Sigmoid colon (tissue), 7 donors: ENCODE measurements around the gene ABHD15. TPM values are rescaled to one million over a fixed set of nuclear protein-coding genes. Genes with fewer than 3 reads are reported as not detected.

Experiments used
- DNase-seq: peaks from one replicate; pipeline ENCODE4 v3.0.0-alpha.2; 2019
- H3K27ac ChIP-seq, 4 donors: fragments of 200-600 bp; sonication (generic); one replicate each; pipeline ENCODE4 v1.5.1; 2016 to 2019; ENCODE audit warnings: mild to moderate bottlenecking in 1 of 4
- H3K27me3 ChIP-seq, 3 donors: fragments of 200-600 bp; sonication (generic); one replicate each; pipeline ENCODE4 v1.5.1; 2019; ENCODE audit warnings: mild to moderate bottlenecking in 1 of 3
- H3K36me3 ChIP-seq, 4 donors: fragments of 200-600 bp; sonication (generic); one replicate each; pipeline ENCODE4 v1.5.1; 2016 to 2019
- H3K4me1 ChIP-seq, 4 donors: fragments of 200-600 bp; sonication (generic); one replicate each; pipeline ENCODE4 v1.5.1; 2017 to 2019
- H3K4me3 ChIP-seq, 4 donors: fragments of 200-600 bp; sonication (generic); one replicate each; pipeline ENCODE4 v1.5.1; 2017 to 2019; ENCODE audit warnings: mild to moderate bottlenecking in 2 of 4, moderate library complexity in 1 of 4
- H3K9me3 ChIP-seq, 4 donors: fragments of 200-600 bp in 3 of 4; sonication (generic) in 3 of 4; one replicate each; pipeline versions ENCODE4 v1.5.1 to v1.6.1; 2013 to 2019
- EP300 ChIP-seq, 4 donors: sonication (generic); formaldehyde crosslinking; IDR thresholded peaks; one replicate each; pipeline ENCODE4 v1.6.1; 2017; ENCODE audit warnings: antibody characterized with exemption in 4 of 4
- POLR2A ChIP-seq, 2 donors: fragments of 450-650 bp; IDR thresholded peaks; one replicate each; pipeline ENCODE4 v1.6.1; 2016; ENCODE audit warnings: antibody characterized with exemption in 2 of 2, mild to moderate bottlenecking in 2 of 2, moderate library complexity in 2 of 2
- POLR2AphosphoS5 ChIP-seq, 4 donors: sonication (generic); formaldehyde crosslinking; IDR thresholded peaks; one replicate each; pipeline ENCODE4 v1.6.1; 2017; ENCODE audit warnings: antibody characterized with exemption in 4 of 4
- WGBS, 2 donors: extraction: QIAGEN DNeasy Blood & Tissue Kit; methylation state at CpG; one replicate each; pipeline ENCODE4 v1.1.7; 2013; 5-methylcytosine and 5-hydroxymethylcytosine counted together
- intact Hi-C: fragments of 100-400 bp; cut with DNase I; formaldehyde crosslinking; loops from one replicate; pipeline ENCODE4 v1.15.1; 2023
- polyA plus RNA-seq, 3 donors: library from polyadenylated mRNA; stranded (reverse); fragments of 200-250 nt; gene quantifications; one replicate each; pipeline ENCODE4 v1.2.3, GENCODE V29; 2013
- total RNA-seq, 4 donors: library from RNA; depleted of rRNA; stranded (reverse); fragments of >200 nt; gene quantifications; one replicate each; pipeline ENCODE4 v1.1.0, GENCODE V29; 2016
- TF ChIP-seq, protein P1 (sequence below), 4 experiments: fragments of 450-650 bp in 3 of 4; fragments of 200-600 bp in 1 of 4; IDR thresholded peaks; one replicate each; pipeline ENCODE4 v1.5.1; 2016 to 2019; ENCODE audit warnings: antibody characterized with exemption in 4 of 4, mild to moderate bottlenecking in 3 of 4, moderate library complexity in 2 of 4
- donor health status: healthy with polysubstance abuse.
- donor health status: Bipolar disorder and iron deficiency.
- donor health status: healthy.

ABHD15 gene
- total and polyA plus RNA-seq, 7 donors, result 4.1 to 10.8 (median 5.4) TPM

DNA sequence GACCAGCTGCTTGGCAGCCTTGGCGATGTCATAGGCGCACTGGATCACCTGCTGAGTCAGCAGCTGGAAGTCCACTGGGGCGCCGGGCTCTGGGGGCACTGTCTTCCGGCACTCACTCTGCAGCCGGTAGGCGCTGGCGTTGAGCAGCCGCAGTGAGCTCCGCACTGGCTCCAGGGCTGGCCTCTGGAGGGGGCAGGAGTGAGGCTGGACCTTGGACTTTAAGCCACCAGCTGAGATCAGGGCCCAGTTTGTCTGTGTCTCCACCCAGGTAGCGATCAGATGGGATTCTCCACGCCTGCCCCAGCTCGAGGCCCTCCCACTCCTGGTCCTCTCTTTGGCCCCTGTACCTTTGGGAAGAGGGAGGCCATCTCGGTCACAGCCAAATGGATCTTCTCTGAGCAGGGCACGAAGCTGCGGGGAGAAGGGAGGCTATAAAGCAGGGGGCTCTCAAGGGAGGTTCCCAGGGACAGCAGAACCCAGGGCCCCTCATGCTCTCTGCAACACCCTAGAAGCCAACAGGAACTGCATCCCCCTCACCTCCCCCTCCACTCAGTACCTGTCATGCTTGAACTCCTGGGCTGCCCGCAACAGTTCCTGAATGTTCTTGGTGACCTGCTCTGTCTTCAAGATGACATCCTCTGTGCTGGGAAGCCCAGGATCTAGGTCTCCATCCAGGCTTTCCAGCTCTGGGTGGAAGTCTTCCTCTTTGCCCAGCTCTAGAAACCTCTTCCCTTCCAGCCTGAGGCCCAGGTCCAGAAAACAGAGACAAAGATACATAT, 8.1 kb upstream of the ABHD15 start:
- TF ChIP-seq, protein P1, sequence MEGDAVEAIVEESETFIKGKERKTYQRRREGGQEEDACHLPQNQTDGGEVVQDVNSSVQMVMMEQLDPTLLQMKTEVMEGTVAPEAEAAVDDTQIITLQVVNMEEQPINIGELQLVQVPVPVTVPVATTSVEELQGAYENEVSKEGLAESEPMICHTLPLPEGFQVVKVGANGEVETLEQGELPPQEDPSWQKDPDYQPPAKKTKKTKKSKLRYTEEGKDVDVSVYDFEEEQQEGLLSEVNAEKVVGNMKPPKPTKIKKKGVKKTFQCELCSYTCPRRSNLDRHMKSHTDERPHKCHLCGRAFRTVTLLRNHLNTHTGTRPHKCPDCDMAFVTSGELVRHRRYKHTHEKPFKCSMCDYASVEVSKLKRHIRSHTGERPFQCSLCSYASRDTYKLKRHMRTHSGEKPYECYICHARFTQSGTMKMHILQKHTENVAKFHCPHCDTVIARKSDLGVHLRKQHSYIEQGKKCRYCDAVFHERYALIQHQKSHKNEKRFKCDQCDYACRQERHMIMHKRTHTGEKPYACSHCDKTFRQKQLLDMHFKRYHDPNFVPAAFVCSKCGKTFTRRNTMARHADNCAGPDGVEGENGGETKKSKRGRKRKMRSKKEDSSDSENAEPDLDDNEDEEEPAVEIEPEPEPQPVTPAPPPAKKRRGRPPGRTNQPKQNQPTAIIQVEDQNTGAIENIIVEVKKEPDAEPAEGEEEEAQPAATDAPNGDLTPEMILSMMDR (IDR thresholded peaks at IDR 0.05), result no peak
- TF ChIP-seq POLR2AphosphoS5 (IDR thresholded peaks at IDR 0.05), result no peak
- TF ChIP-seq EP300 (IDR thresholded peaks at IDR 0.05), result no peak
- no peak for TF ChIP-seq POLR2A (IDR thresholded peaks at IDR 0.05)
- H3K36me3 ChIP-seq, result peaks cover 21 to 51% (median 28%) of the 10 kb centered on the region in 4 donors
- WGBS, 2 donors, result 24 to 73% methylated on average over 17 of the region's 17 CpGs
- H3K27me3 ChIP-seq, result no peaks in the 10 kb centered on the region
- peak; percentile 58 for DNase-seq
- H3K4me1 ChIP-seq, result peaks cover 0 to 40% (median 32%) of the 10 kb centered on the region in 4 donors
- intact Hi-C loops, result loop anchor here (2.0 kb wide), 1 partner anchor 14 kb away; the partner anchor contains the start of gene GIT1
- no peak overlapping the region for H3K27ac ChIP-seq
- H3K9me3 ChIP-seq, result no peaks in the 10 kb centered on the region
- no peak overlapping the region for H3K4me3 ChIP-seq

DNA sequence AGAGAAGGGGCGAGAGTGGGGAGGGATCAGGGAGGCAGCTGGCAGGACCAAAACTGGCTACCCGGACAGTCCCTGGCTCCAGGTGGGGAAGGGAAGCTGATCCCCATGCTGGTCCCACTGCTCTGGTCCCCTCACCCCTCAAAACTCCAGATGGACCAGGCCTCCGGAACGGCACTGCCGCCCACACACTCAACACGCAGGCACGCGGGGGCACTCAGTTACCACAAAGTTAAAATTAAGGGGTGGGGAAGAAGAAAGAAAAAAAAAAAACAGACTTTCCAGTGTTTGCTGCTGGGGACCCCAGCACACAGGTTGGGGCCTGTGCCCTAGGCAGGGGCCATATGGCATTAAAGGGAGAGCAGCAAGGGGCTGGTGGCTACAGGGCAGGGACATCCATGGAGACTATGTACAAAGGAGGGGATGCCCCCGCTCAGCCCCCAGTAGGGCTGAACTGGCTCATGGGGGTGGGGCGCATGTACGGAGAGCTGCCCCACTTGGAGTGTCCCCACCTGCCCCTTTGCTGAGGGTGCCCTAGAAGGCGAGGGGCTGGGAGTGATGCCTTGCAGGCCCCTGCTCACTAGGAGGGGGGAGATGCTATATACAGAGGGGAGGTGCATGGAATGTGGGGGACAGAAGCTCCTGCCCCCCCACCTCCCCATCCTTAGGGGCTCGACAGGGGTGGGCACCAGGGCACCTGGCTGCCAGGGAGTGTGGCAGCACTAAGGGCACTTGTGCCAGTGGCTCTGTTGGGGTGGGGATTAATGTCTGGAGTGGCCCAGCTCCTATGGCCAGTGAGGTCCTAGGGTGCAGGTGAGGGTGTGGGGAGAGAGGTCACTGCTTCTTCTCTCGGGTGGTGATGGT, 7.3 kb upstream of the ABHD15 start:
- Histone ChIP-seq H3K4me1 (peaks cover 0 to 48% (median 39%) of the 10 kb centered on the region in 4 donors), H3K4me3 (no peak overlapping the region), H3K36me3 (peaks cover 21 to 51% (median 28%) of the 10 kb centered on the region in 4 donors), H3K9me3 (no peaks in the 10 kb centered on the region), H3K27me3 (no peaks in the 10 kb centered on the region), H3K27ac (no peak overlapping the region)
- TF ChIP-seq, protein P1 (IDR thresholded peaks at IDR 0.05), result no peak
- 81 to 87% methylated on average over 14 of the region's 14 CpGs for WGBS, 2 donors
- intact Hi-C loops, result loop anchor here (2.0 kb wide), 1 partner anchor 15 kb away; the partner anchor contains the start of gene GIT1
- peak; percentile 64 for DNase-seq

DNA sequence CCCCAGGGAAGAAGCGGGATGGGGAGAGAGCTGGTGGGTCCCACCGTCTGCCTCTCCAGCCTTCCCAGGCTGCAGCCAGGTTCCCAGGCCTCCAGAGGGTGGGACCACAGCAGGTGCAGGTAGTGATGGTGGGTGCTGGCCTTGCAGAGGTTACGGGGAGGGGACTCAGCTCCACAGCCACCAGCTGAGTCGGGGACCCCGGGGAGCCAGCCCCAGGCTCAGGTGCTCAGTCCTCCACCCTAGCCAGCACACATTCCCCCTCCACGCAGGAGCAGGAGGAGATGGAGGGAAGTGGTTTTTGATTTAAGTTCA, 6.7 kb upstream of the ABHD15 start:
- TF ChIP-seq POLR2A (IDR thresholded peaks at IDR 0.05), result no peak
- no peak for TF ChIP-seq POLR2AphosphoS5 (IDR thresholded peaks at IDR 0.05)
- TF ChIP-seq EP300 (IDR thresholded peaks at IDR 0.05), result no peak
- TF ChIP-seq, protein P1 (IDR thresholded peaks at IDR 0.05), result no peak
- intact Hi-C loops, result no loop called here
- Histone ChIP-seq H3K4me1 (peaks cover 0 to 52% (median 42%) of the 10 kb centered on the region in 4 donors), H3K27ac (no peak overlapping the region), H3K36me3 (peaks cover 21 to 51% (median 28%) of the 10 kb centered on the region in 4 donors), H3K27me3 (no peaks in the 10 kb centered on the region), H3K9me3 (no peaks in the 10 kb centered on the region), H3K4me3 (no peak overlapping the region)
- peak; percentile 64 for DNase-seq
- 89 to 91% methylated on average over 6 of the region's 6 CpGs for WGBS, 2 donors

DNA sequence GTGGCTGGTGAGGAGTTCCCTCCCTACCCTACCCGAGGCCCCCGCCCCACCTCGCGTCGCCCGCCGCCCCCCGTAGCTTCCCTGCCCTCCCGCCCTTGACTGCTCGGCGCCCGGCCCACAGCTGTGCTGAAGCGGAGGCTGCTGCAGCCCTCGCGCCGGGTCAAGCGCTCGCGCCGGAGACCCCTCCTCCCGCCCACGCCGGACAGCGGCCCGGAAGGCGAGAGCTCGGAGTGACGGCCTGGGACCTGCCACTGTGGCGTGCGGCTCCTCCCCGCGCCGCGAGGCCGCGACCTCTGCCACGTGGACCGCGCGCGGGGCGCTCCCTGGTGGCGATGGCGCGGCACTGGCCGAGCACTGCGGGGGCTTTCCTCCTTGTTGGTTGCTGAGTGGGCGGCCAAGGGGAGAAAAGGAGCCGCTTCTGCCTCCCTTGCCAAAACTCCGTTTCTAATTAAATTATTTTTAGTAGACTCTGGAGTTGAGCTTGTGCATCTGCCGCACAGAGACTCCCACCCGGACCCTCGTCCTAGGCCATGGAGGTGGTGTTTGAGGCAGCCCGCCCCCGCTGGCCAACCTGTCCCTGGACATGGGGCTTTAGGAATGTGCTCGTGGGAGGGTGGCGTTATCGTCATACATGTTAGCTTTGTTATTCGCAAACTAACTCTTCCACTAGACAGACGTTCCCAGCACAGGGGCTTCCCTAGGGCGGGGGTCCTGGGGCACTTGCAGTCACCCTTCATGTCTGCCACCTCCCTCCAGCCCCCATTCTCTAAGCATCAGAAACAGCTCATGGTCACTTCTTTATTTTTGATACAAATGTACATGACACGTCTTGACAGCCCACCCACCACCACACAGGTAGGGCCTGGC, 6.1 kb upstream of the ABHD15 start:
- H3K4me1 ChIP-seq, result peaks cover 0 to 50% (median 37%) of the 10 kb centered on the region in 4 donors
- DNase-seq, result peak; percentile 74

More for the DNA sequence above, 6.1 kb upstream of the ABHD15 start:
- WGBS, 2 donors, result 56 to 82% methylated on average over 62 of the region's 62 CpGs
- Histone ChIP-seq H3K4me3 (peak overlapping the region; percentile 5 to 48 (median 43)), H3K9me3 (no peaks in the 10 kb centered on the region), H3K27me3 (no peaks in the 10 kb centered on the region), H3K36me3 (peaks cover 21 to 47% (median 28%) of the 10 kb centered on the region in 4 donors), H3K27ac (peak overlapping the region; percentile 40 to 60 (median 54))
- TF ChIP-seq POLR2A (IDR thresholded peaks at IDR 0.05) (no peak), EP300 (IDR thresholded peaks at IDR 0.05) (no peak), POLR2AphosphoS5 (IDR thresholded peaks at IDR 0.05) (no peak)
- TF ChIP-seq, protein P1 (IDR thresholded peaks at IDR 0.05), result peak; percentile 39 to 87 (median 64)
- intact Hi-C loops, result no loop called here
